WTC11 (cell line): ENCODE measurements around the gene SCO1. TPM values are rescaled to one million over a fixed set of nuclear protein-coding genes. Genes with fewer than 3 reads are reported as not detected.

ENCODE experiments used
- ATAC-seq: fragments of 200-7000 bp; cut with Tn5 transposase; 2 replicates; pipeline ENCODE4 v1.10.0; 2021; ENCODE audit warnings: mild to moderate bottlenecking, moderate library complexity
- CTCF ChIA-PET: fragments of 300-600 bp; sonication (Branson Sonifier 250); formaldehyde crosslinking; loops from one replicate; lab custom pipeline; 2021; ENCODE audit warnings: antibody characterized with exemption; lab: Charles Lee
- POLR2A ChIA-PET: fragments of 350-600 bp; sonication (Branson Sonifier 250); formaldehyde crosslinking; loops from one replicate; lab custom pipeline; 2021; ENCODE audit warnings: antibody characterized with exemption; lab: Charles Lee
- DNase-seq: peaks from one replicate; pipeline ENCODE4 v3.0.0; 2021; ENCODE audit warnings: low spot score
- H3K27ac Mint-ChIP-seq: 2 replicates; pipeline ENCODE4 v1.8.0; 2021; ENCODE audit warnings: mixed read lengths
- H3K27me3 Mint-ChIP-seq: 2 replicates; pipeline ENCODE4 v1.8.0; 2021; ENCODE audit warnings: low read depth, mild to moderate bottlenecking, moderate library complexity, mixed read lengths
- H3K36me3 Mint-ChIP-seq: 2 replicates; pipeline ENCODE4 v1.8.0; 2021; ENCODE audit warnings: mixed read lengths
- H3K4me1 Mint-ChIP-seq: 2 replicates; pipeline ENCODE4 v1.8.0; 2022; ENCODE audit warnings: mixed read lengths
- H3K4me3 Mint-ChIP-seq: 2 replicates; pipeline ENCODE4 v1.8.0; 2021; ENCODE audit warnings: mild to moderate bottlenecking, moderate library complexity, mixed read lengths
- H3K9me3 Mint-ChIP-seq: 2 replicates; pipeline ENCODE4 v1.8.0; 2021; ENCODE audit warnings: mixed read lengths
- ETV6 ChIP-seq: sonication (generic); formaldehyde crosslinking; IDR thresholded peaks from 2 replicates; pipeline ENCODE4 v1.8.1; 2022; ENCODE audit warnings: mild to moderate bottlenecking, missing genetic modification reagents
- ZNF423 ChIP-seq: fragments of 250-450 bp; sonication (Bioruptor Pico); IDR thresholded peaks from 2 replicates; pipeline ENCODE4 v2.1.2; 2022; ENCODE audit warnings: mild to moderate bottlenecking, moderate library complexity
- ZNF671 ChIP-seq: fragments of 250-450 bp; sonication (Bioruptor Pico); IDR thresholded peaks from 2 replicates; pipeline ENCODE4 v1.8.0; 2021; ENCODE audit warnings: mild to moderate bottlenecking
- total RNA-seq: library from RNA; stranded (reverse); gene quantifications from 3 replicates; pipeline ENCODE4 v1.2.3, GENCODE V29; 2021
- TF ChIP-seq, protein P1 (sequence below): sonication (generic); formaldehyde crosslinking; IDR thresholded peaks from 2 replicates; pipeline ENCODE4 v1.8.0; 2022; ENCODE audit warnings: missing genetic modification reagents
- TF ChIP-seq, protein P2 (sequence below): fragments of 250-450 bp; sonication (Bioruptor Pico); IDR thresholded peaks from 2 replicates; pipeline ENCODE4 v1.9.0; 2021; ENCODE audit warnings: mild to moderate bottlenecking
- TF ChIP-seq, protein P3 (sequence below): sonication (generic); formaldehyde crosslinking; IDR thresholded peaks from 2 replicates; pipeline ENCODE4 v1.8.1; 2023; ENCODE audit warnings: mild to moderate bottlenecking, missing genetic modification reagents, moderate library complexity
- TF ChIP-seq, protein P4 (sequence below): sonication (generic); formaldehyde crosslinking; IDR thresholded peaks from 2 replicates; pipeline ENCODE4 v1.8.1; 2023; ENCODE audit warnings: mild to moderate bottlenecking, missing genetic modification reagents
- TF ChIP-seq, protein P5 (sequence below): sonication (generic); formaldehyde crosslinking; IDR thresholded peaks from 2 replicates; pipeline ENCODE4 v1.8.1; 2022; ENCODE audit warnings: missing genetic modification reagents, borderline replicate concordance
- TF ChIP-seq, protein P6 (sequence below): sonication (generic); formaldehyde crosslinking; IDR thresholded peaks from 2 replicates; pipeline ENCODE4 v1.8.1; 2023; ENCODE audit warnings: mild to moderate bottlenecking, moderate library complexity, missing genetic modification reagents
- TF ChIP-seq, protein P7 (sequence below): sonication (generic); formaldehyde crosslinking; IDR thresholded peaks from 2 replicates; pipeline ENCODE4 v1.8.0; 2022; ENCODE audit warnings: mild to moderate bottlenecking, missing genetic modification reagents
- TF ChIP-seq, protein P8 (sequence below): fragments of 250-450 bp; sonication (Bioruptor Pico); IDR thresholded peaks from 2 replicates; pipeline ENCODE4 v1.9.0; 2021; ENCODE audit warnings: mild to moderate bottlenecking
- TF ChIP-seq, protein P9 (sequence below): sonication (generic); formaldehyde crosslinking; IDR thresholded peaks from 2 replicates; pipeline ENCODE4 v1.8.0; 2023; ENCODE audit warnings: mild to moderate bottlenecking, missing genetic modification reagents

SCO1 gene
- total RNA-seq, 1 experiment from 2014 or later = 63.8 TPM

DNA sequence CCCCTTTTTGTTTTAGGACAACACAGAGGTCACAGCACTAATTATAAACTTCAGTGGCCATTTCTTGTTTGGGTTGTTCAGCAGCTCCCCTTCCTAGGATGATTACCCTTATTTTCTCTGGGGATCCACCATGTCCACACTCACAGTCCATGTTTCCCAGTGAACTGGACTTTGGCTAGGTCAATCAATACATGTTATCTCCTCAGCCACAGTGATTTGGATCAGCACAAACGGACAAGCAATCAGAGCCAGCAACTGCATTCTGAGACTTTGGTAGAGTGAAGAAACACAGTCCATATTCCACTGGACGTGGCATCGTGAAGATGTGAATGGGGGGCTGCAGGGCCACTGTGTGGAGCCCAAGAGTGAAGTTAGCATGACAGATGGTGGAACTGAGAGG is 27.9 kb upstream of the SCO1 start:
- no peak overlapping the region for H3K27ac Mint-ChIP-seq
- peaks cover 2% of the 10 kb centered on the region; the same call in 1 of the 2 replicates for H3K36me3 Mint-ChIP-seq
- ChIA-PET POLR2A (no interaction called here), CTCF (no interaction called here)
- TF ChIP-seq, protein P1, sequence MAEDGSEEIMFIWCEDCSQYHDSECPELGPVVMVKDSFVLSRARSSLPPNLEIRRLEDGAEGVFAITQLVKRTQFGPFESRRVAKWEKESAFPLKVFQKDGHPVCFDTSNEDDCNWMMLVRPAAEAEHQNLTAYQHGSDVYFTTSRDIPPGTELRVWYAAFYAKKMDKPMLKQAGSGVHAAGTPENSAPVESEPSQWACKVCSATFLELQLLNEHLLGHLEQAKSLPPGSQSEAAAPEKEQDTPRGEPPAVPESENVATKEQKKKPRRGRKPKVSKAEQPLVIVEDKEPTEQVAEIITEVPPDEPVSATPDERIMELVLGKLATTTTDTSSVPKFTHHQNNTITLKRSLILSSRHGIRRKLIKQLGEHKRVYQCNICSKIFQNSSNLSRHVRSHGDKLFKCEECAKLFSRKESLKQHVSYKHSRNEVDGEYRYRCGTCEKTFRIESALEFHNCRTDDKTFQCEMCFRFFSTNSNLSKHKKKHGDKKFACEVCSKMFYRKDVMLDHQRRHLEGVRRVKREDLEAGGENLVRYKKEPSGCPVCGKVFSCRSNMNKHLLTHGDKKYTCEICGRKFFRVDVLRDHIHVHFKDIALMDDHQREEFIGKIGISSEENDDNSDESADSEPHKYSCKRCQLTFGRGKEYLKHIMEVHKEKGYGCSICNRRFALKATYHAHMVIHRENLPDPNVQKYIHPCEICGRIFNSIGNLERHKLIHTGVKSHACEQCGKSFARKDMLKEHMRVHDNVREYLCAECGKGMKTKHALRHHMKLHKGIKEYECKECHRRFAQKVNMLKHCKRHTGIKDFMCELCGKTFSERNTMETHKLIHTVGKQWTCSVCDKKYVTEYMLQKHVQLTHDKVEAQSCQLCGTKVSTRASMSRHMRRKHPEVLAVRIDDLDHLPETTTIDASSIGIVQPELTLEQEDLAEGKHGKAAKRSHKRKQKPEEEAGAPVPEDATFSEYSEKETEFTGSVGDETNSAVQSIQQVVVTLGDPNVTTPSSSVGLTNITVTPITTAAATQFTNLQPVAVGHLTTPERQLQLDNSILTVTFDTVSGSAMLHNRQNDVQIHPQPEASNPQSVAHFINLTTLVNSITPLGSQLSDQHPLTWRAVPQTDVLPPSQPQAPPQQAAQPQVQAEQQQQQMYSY (CRISPR knock-in tag) = no peak
- no peak for TF ChIP-seq ETV6
- TF ChIP-seq, protein P2, sequence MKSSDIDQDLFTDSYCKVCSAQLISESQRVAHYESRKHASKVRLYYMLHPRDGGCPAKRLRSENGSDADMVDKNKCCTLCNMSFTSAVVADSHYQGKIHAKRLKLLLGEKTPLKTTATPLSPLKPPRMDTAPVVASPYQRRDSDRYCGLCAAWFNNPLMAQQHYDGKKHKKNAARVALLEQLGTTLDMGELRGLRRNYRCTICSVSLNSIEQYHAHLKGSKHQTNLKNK (CRISPR knock-in tag) = no peak
- TF ChIP-seq, protein P3, sequence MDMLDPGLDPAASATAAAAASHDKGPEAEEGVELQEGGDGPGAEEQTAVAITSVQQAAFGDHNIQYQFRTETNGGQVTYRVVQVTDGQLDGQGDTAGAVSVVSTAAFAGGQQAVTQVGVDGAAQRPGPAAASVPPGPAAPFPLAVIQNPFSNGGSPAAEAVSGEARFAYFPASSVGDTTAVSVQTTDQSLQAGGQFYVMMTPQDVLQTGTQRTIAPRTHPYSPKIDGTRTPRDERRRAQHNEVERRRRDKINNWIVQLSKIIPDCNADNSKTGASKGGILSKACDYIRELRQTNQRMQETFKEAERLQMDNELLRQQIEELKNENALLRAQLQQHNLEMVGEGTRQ (CRISPR knock-in tag) = no peak
- TF ChIP-seq, protein P4, sequence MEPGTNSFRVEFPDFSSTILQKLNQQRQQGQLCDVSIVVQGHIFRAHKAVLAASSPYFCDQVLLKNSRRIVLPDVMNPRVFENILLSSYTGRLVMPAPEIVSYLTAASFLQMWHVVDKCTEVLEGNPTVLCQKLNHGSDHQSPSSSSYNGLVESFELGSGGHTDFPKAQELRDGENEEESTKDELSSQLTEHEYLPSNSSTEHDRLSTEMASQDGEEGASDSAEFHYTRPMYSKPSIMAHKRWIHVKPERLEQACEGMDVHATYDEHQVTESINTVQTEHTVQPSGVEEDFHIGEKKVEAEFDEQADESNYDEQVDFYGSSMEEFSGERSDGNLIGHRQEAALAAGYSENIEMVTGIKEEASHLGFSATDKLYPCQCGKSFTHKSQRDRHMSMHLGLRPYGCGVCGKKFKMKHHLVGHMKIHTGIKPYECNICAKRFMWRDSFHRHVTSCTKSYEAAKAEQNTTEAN (CRISPR knock-in tag) = no peak
- TF ChIP-seq, protein P5, sequence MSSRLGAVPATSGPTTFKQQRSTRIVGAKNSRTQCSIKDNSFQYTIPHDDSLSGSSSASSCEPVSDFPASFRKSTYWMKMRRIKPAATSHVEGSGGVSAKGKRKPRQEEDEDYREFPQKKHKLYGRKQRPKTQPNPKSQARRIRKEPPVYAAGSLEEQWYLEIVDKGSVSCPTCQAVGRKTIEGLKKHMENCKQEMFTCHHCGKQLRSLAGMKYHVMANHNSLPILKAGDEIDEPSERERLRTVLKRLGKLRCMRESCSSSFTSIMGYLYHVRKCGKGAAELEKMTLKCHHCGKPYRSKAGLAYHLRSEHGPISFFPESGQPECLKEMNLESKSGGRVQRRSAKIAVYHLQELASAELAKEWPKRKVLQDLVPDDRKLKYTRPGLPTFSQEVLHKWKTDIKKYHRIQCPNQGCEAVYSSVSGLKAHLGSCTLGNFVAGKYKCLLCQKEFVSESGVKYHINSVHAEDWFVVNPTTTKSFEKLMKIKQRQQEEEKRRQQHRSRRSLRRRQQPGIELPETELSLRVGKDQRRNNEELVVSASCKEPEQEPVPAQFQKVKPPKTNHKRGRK (CRISPR knock-in tag) = no peak
- TF ChIP-seq, protein P6, sequence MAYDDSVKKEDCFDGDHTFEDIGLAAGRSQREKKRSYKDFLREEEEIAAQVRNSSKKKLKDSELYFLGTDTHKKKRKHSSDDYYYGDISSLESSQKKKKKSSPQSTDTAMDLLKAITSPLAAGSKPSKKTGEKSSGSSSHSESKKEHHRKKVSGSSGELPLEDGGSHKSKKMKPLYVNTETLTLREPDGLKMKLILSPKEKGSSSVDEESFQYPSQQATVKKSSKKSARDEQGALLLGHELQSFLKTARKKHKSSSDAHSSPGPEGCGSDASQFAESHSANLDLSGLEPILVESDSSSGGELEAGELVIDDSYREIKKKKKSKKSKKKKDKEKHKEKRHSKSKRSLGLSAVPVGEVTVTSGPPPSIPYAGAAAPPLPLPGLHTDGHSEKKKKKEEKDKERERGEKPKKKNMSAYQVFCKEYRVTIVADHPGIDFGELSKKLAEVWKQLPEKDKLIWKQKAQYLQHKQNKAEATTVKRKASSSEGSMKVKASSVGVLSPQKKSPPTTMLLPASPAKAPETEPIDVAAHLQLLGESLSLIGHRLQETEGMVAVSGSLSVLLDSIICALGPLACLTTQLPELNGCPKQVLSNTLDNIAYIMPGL (CRISPR knock-in tag) = no peak
- TF ChIP-seq ZNF671 (CRISPR knock-in tag) = no peak
- TF ChIP-seq, protein P7, sequence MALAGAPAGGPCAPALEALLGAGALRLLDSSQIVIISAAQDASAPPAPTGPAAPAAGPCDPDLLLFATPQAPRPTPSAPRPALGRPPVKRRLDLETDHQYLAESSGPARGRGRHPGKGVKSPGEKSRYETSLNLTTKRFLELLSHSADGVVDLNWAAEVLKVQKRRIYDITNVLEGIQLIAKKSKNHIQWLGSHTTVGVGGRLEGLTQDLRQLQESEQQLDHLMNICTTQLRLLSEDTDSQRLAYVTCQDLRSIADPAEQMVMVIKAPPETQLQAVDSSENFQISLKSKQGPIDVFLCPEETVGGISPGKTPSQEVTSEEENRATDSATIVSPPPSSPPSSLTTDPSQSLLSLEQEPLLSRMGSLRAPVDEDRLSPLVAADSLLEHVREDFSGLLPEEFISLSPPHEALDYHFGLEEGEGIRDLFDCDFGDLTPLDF (CRISPR knock-in tag) = no peak
- TF ChIP-seq, protein P8, sequence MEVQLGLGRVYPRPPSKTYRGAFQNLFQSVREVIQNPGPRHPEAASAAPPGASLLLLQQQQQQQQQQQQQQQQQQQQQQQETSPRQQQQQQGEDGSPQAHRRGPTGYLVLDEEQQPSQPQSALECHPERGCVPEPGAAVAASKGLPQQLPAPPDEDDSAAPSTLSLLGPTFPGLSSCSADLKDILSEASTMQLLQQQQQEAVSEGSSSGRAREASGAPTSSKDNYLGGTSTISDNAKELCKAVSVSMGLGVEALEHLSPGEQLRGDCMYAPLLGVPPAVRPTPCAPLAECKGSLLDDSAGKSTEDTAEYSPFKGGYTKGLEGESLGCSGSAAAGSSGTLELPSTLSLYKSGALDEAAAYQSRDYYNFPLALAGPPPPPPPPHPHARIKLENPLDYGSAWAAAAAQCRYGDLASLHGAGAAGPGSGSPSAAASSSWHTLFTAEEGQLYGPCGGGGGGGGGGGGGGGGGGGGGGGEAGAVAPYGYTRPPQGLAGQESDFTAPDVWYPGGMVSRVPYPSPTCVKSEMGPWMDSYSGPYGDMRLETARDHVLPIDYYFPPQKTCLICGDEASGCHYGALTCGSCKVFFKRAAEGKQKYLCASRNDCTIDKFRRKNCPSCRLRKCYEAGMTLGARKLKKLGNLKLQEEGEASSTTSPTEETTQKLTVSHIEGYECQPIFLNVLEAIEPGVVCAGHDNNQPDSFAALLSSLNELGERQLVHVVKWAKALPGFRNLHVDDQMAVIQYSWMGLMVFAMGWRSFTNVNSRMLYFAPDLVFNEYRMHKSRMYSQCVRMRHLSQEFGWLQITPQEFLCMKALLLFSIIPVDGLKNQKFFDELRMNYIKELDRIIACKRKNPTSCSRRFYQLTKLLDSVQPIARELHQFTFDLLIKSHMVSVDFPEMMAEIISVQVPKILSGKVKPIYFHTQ (CRISPR knock-in tag) = no peak
- TF ChIP-seq ZNF423 (CRISPR knock-in tag) = no peak
- TF ChIP-seq, protein P9, sequence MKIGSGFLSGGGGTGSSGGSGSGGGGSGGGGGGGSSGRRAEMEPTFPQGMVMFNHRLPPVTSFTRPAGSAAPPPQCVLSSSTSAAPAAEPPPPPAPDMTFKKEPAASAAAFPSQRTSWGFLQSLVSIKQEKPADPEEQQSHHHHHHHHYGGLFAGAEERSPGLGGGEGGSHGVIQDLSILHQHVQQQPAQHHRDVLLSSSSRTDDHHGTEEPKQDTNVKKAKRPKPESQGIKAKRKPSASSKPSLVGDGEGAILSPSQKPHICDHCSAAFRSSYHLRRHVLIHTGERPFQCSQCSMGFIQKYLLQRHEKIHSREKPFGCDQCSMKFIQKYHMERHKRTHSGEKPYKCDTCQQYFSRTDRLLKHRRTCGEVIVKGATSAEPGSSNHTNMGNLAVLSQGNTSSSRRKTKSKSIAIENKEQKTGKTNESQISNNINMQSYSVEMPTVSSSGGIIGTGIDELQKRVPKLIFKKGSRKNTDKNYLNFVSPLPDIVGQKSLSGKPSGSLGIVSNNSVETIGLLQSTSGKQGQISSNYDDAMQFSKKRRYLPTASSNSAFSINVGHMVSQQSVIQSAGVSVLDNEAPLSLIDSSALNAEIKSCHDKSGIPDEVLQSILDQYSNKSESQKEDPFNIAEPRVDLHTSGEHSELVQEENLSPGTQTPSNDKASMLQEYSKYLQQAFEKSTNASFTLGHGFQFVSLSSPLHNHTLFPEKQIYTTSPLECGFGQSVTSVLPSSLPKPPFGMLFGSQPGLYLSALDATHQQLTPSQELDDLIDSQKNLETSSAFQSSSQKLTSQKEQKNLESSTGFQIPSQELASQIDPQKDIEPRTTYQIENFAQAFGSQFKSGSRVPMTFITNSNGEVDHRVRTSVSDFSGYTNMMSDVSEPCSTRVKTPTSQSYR (CRISPR knock-in tag) = no peak
- H3K27me3 Mint-ChIP-seq = no peaks in the 10 kb centered on the region
- peaks cover 3% of the 10 kb centered on the region; the same call in 1 of the 2 replicates for H3K4me1 Mint-ChIP-seq
- H3K9me3 Mint-ChIP-seq = no peaks in the 10 kb centered on the region
- no peak for ATAC-seq
- no peak for DNase-seq
- H3K4me3 Mint-ChIP-seq = no peak overlapping the region
